NCI-H748 treated with DMSO at 0.1 percent for 48 hours (cell line): ENCODE results near the gene ZDHHC7.
"Not testable (repeated sequence)": the region's sequence is repeated elsewhere in the genome, so short reads cannot be mapped to it uniquely, and the experiment has no call there.

Experiments
- DNase-seq: peaks from one replicate; lab custom pipeline; 2025; lab: John Stamatoyannopoulos, UW

The ZDHHC7 gene

DNA sequence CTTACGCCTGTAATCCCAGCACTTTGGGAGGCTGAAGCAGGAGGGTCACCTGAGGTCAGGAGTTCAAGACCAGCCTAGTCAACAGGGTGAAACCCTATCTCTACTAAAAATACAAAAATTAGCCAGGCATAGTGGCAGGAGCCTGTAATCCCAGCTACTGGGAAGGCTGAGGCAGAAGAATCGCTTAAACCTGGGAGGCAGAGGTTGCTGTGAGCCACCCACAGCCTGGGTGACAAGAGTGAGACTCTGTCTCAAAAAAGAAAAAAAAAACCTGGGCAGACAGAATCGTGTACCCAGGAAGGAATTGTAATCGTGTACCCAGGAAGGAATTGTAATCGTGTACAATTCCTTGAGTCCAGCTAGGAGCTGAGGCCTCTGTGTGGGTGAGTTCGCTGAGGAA, 72.7 kb downstream of the ZDHHC7 start:
- DNase-seq, result not testable (repeated sequence)

DNA sequence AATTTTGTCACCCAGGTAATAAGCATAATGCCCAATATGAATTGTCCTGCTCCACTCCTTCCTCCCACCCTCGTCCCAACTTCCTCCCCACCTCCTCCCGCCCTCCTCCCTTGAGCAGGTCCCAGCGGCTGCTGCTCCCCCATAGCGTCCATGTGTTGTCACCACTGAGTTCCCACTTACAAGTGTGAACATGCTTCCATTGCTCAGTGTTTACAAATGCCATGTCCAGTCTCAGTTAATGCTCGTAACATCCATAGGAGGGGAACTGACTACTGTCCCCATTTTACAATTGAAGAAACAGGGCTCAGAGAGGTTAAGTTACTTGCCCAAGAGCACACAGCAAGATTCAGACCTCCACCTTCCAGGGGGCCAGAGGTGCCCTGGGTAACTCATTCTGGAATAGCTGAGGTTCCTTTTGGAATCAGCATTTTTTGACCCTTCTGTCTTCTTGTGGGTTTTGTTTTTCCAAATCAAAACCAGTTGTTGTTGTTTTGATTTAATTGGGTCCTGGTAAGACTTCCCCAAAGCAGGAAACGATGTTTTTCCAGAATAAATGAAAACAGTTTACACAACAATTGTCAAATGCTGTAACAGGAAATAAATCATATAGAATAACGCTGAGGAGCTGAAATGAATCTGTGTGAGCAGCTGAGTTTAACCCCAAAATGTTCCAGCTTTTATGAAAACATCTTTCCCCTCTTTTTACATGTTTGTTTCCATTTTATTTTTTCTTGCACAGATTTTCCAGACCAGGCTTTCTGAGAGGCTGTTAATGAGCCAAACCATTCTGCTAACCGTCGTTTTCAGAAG, 73.9 kb downstream of the ZDHHC7 start:
- DNase-seq, result no peak

DNA sequence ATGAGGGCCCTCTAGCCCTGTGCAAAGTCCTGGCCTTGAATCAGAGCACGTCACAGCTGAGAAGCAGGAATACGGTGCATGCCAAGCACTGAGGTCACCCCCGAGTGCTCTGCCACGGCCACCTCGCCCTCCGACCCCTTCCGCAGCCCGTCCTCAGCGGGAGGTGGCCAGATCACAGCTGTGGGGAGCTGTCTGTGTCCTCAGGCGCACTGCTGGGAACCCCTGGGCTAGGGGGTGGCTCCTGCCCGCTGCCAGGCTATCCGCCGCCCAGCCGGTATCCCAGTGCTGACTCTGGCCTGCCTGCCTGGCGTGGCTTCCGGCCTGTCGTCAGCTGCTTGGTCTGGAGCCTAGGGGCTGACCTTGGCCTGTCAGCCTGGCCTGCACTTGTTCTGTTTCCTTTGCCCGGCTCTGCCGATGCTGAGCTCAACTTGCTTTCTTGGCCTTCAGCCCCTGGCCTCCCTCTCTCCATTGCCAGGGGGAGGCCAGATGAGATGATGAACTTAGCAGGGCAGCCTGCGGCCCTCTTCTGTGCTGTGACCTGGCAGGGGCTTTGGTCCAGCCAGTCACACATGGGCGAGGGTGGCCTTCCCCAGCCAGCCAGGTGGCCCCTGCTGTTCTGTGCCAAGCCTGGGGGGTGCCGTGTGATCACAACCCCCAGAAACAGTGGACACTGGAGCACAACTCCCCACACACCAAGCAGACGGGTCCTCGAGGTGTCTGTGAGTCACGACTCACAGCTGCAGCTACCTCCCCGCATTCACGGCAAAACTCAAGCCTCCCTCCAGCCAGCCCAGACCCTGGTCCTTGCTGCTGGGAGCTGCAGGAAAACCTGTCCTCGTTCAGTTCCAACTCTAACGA, 77.3 kb downstream of the ZDHHC7 start:
- no peak for DNase-seq

DNA sequence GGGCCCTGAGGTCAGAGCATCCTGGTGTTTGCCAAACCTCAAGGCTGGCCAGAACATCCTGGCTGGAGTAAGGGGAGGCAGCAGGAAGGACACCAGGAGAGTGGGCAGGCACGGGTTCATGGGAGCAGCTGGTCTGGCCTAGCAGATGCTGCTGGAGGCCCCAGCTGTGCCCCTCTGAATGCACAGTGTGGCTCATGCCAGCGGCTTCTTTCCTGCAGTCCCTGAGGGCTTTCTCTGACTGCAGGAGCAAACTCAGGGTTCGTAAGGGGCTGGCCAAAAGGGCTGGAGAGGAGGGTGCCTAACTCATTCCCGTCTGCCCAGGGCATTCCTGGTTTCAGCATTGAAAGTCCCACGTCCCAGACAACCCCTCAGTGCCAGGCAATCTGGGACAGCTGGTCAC, 78.7 kb downstream of the ZDHHC7 start:
- no peak for DNase-seq

DNA sequence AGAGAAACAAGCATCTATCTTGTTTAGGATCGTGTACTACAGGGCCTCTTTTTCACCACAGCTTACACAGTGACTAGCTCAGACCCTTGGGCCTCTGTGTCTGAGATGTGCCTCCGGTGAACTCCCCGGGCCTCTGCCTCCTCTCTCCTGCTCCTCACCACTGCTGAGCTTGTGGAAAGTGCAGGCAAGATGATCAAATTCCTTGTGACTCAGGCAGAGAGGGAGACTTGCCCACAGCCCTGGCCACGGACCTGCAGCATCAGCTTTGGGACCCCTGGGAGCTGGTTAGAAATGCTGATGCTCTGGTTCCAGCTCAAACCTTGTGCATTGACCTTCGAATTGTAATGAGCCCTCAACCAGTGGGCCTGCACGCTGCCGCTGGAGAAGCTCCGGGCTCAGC, 79.8 kb downstream of the ZDHHC7 start:
- no peak for DNase-seq

DNA sequence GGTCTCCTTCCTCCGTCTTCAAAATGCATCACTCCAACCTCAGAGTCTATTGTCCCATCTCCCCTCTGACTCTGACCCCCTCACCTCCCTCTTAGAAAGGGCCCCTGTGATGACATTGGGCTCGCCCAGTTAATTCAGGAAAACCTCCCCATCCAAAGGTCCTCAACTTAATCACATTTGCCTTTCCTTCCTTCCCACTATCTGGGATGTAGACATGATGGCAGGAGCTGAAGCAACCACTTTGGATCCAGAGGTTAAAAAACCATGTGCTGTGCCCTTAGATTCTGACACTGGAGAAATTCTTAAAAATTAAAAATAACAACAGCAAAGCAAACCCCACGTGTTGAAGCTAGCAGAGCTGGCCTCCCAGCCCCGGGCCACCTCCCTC, 80.2 kb downstream of the ZDHHC7 start:
- no peak for DNase-seq

DNA sequence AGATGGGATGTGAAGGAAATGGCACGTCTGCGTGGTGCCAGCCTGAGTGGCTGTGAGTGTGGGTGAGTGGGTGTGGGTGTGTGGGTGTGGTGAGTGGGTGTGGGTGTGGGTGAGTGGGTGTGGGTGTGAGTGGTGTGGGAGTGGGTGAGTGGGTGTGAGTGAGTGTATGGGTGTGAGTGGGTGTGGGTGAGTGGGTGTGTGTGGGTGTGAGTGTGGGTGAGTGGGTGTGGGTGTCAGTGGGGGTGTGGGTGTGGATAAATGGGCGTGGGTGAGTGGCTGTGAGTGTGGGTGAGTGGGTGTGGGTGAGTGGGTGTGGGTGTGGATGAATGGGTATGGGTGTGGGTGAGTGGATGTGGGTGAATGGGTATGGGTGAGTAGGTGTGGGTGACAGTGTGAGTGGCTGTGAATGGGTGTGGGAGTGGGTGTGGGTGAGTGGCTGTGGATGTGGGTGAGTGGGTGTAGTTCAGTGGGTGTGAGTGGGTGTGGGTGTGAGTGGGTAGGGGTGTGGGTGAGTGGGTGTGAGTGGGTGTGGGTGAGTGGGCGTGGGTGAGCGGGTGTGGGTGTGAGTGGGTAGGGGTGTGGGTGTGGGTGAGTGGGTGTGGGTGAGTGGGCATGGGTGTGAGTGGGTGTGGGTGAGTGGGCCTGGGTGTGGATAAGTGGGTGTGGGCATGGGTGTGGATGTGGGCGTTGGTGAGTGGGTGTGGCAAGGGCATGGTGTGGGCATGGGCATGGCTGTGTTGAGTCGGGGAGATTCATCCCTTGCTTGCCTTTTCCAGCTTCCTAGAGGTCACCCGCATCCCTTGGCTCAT, 80.8 kb downstream of the ZDHHC7 start:
- DNase-seq, result no peak

DNA sequence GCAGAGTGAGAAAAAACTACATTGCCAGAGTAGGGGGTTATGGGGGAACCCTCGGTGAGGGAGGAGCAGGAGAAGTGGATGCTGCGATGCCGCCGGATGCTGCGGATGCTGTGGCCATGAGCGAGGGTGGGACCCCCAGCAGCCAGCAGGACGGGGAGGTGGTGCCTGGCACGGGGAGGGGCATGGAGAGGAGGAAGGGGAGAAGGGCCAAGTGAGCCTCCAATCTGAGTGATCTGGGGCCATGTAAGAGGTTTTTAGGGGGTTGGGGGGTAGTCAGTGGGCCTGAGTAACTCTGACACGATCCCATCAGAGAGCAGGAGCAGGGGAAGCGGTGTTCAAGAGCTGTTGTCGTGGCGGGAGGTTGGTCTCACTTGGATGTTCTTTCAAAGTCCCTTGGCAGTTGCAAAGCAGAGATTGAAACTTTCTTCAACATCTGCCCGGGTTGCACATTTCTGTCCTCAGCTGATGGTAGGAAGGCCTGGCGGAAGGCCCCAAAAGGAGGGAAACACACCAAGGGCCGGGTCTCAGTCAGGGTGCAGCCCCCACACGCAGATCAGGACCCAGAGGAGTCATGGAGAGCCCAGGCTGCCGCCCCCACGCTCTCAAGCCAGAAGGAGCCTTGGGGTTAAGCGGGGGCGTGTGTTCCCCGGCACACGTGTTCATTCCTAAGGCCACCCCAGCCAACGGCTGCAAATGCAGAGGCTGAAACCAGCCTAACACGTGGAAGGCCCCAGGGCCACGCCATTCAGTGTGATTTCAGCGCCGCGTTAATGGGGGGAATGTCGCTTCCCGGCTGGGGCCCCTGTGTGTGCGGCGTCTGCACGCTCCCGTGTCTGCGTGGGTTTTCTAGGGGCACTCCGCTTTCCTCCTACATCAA, 81.7 kb downstream of the ZDHHC7 start:
- no peak for DNase-seq

DNA sequence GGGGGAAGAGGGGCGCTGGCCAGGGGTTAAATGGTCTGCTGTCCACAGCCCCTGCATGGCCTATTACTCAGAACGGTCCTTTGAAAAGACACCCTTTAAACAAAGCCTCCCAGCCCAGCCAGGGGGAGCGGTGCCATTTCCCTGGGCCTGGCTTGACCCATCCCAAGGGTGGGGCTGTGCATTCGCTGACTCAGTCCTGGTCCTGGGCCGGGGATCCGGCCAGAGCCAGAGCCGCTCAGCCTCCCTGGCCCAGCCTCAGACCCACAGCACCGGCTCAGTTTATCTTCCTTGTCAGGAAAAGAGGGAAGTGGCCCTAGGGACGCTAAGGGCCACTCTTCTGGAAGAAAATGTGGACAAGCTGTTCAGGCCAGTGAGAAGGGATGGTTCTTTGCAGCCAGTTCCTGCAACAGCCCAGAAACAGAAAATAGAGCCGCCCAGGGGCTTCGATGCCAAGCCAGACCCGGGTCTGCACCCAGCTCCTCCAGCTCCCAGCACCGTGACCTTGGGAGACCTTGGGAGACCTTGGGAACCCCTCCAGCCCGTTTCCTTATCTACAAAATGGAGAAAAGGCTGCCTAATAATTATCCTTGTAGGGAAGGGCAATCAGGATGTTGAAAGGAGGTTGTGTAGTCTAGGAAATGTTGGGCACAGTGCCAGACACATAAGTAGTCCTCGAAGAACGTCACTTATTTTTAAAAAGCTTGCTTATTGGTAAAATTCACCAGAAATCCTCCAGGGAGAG, 82.5 kb downstream of the ZDHHC7 start:
- no peak for DNase-seq

DNA sequence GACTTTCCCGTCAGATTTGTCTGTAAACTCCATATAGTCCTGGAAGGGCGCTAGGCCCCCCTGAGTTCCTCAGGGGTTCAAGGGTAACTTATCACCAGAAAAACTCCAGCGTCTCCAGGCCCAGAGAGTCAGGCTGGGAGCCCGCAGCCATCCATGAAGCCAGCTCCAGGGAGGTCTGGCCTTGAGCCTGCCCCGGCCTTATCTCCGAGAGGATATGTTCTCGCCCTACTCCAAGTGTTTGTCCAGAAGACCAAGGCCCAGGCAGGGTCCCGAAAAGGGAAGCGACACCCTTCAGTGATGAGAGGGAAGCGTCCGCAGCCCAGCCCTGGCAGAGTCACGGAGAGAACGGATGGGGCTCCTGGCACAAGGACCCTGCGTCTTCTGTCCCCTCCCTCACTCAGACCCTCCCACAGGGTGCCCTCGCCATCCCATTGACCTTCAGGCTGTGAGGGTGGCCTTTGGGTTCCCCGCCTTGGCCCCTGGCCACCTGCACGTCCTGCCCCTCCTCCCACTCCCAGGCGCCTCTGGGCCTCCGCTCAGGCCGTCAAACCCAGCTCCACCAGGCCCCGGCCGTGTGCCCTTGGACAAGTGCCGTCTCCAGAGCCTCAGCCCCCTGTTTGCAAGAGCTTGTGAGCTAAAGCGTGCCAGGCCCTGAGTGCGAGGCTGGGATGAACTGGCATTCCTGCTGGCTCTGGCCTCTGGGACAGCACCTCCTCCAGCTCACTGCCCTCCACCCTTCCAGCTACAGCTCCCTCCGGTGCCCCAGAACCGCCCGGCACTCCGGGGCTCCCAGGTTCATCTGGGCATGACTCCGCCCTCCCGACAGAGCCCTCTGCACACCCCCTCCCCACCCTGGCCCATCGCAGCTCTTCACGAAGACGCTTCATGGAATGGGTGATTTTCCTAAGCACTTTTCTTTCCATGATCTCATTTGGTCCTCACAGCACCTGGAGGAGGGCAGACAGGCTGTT, 83.4 kb downstream of the ZDHHC7 start:
- no peak for DNase-seq

DNA sequence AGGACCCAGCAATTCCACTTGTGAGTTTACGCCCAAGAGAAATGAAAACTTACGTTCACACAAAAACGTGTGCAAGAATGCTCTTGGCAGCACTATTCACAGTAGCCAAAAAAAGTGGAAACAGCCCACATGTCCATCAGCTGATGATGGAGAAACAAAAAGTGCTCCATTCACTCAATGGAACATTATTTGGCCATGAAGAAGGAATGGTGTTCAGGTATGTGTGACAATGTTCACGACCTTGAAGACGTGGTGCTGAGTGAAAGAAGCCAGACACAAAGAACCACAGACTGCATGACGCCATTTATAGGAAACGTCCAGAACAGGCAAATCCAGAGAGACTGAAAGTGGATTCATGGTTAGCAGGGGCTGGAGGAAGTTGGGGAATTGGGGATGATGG, 84.9 kb downstream of the ZDHHC7 start:
- DNase-seq, result no peak

DNA sequence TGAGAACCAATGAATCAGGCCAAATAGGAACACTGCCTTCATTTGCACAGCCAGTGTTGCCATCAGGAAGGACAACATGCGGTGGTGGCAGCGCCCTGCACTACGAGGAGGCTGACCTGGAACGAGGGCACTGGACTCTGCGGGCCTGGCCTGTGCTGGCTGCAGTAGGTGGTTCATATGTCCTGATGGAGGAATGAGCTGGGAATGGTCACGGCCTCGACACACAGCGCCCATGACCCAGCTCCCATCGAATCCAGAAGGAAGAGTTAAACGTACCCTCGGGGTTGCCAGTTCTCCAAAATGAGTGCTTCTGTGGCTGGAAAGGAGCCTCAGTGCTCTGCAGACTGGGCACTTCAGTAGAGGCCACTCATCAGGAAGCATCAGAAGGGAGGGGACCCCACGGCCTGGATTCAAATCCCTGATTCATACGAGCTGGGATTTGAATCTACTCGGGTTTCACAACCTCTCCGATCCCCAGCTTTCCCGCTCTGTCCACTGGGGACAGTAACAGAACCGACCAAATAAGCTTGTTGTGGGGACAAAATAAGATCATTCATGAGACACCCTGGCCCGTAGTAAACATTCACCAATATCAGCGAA, 85.5 kb downstream of the ZDHHC7 start:
- no peak for DNase-seq

DNA sequence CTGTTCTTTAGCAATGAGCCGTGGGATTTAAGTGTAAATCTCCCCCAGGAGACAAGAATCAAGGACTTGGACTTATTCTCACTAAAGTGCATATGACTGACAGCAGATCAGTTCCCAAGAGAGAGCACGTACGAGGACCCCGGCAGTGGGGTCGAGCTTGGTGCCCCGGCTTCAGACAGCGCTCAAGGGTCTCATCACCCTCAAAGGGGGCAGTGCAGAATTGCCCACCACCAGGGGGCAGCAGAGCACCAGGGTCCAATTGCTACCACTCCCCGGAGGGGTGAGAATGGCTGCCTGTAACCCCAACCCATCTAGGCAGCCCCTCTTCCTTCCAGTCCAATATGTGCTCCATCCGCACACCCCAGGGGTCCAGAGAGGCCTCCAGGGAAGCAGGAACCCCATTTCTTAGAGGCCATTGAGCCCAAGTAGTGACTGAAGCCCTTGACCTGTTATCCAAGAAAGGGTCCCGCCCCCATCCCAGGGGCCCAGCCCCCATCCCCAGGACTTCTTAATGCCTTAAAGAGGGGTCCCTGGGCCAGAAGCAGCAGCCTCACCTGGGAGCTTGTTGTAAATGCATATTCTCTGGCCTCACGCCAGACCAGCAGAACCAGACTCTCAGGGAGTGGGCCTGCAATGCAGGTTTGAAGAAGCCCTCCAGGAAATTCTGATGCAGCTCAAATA, 86.1 kb downstream of the ZDHHC7 start:
- no peak for DNase-seq

DNA sequence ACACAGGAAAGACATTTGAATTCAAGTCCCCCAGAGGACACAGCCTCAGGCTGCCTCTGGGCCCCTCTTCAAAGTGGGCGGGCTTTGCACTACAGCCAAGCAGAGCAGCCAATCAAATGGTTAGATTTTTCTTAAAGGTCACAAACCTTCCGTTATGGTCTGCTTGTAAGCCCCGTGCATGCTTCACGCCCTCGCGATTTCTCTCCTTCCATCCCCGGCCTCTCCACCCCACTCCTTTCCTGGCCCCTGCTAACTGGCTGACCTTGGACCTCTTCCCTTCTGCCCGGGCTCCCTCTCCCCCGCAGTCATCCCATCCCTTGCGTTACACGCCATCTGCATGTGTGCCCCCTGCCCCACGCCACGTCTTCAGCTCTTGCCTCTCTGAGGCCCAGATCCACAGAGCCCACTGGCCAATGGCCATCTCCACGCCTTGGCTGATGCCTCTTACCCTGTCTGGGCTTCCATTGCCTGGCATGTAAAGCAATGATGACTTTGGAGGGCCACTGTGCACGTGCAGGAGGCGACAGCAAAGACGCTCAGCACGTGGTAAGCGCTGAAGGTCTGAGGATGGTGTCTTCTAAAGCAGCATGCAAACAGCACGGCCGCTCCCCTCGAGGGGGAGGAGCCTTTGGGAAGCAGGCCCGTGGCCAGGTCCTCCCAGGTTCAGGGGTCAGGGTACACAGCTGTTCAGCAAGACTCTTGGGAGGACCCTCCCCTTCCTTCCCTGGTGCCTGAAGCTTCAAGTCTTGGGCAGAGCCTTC, 86.8 kb downstream of the ZDHHC7 start:
- no peak for DNase-seq
